ENCODE measurements around the gene LMO7. TPM values are rescaled to one million over a fixed set of nuclear protein-coding genes. Genes with fewer than 3 reads are reported as not detected.

Gene LMO7
- total and polyA plus RNA-seq, 4 donors, result 75.9 to 679 (median 214) TPM

GRCh38 chr13:75685239-75685697 is 49.1 kb downstream of the LMO7 start:
- no peak overlapping the region for H3K27ac ChIP-seq (ENCODE audit: low read depth in 1 of 2, low read length in 1 of 2)
- no peaks in the 10 kb centered on the region for H3K27me3 ChIP-seq (ENCODE audit: control insufficient read depth in 3 of 3, insufficient read depth in 3 of 3, low read length in 2 of 3)
- peaks cover 0 to 6% (median 0%) of the 10 kb centered on the region in 5 donors for H3K4me1 ChIP-seq (ENCODE audit: control insufficient read depth in 5 of 5, insufficient read depth in 5 of 5, low read length in 5 of 5)
- peak in 2 of 3 donors; percentile 22 to 51 for DNase-seq
- no peak overlapping the region for H3K9ac ChIP-seq (ENCODE audit: insufficient read depth in 1 of 2, low read length in 2 of 2)
- TF ChIP-seq CTCF (IDR thresholded peaks at IDR 0.05; ENCODE audit: control extremely low read depth, extremely low read depth), result no peak
- peaks cover 0 to 7% (median 0%) of the 10 kb centered on the region in 4 donors for H3K9me3 ChIP-seq (ENCODE audit: control insufficient read depth in 4 of 4, insufficient read depth in 3 of 4, low read length in 3 of 4)
- no peak for ATAC-seq (ENCODE audit: insufficient read depth, low FRiP score)
- H3K4me3 ChIP-seq, result no peak overlapping the region
- H3K36me3 ChIP-seq (ENCODE audit: control insufficient read depth in 4 of 4, insufficient read depth in 4 of 4, low read length in 4 of 4), result no peaks in the 10 kb centered on the region
- WGBS, 2 donors, result 57 to 82% methylated on average over 2 of the region's 2 CpGs

GRCh38 chr13:75687150-75687763 is 51.1 kb downstream of the LMO7 start:
- ATAC-seq (ENCODE audit: insufficient read depth, low FRiP score) (no peak), DNase-seq (peak in 2 of 3 donors; percentile 51 to 63)
- H3K27ac ChIP-seq (ENCODE audit: low read depth in 1 of 2, low read length in 1 of 2), result no peak overlapping the region
- no peak overlapping the region for H3K4me3 ChIP-seq
- H3K9ac ChIP-seq (ENCODE audit: insufficient read depth in 1 of 2, low read length in 2 of 2), result no peak overlapping the region
- H3K36me3 ChIP-seq (ENCODE audit: control insufficient read depth in 4 of 4, insufficient read depth in 4 of 4, low read length in 4 of 4), result no peaks in the 10 kb centered on the region
- H3K27me3 ChIP-seq (ENCODE audit: control insufficient read depth in 3 of 3, insufficient read depth in 3 of 3, low read length in 2 of 3), result no peaks in the 10 kb centered on the region
- H3K9me3 ChIP-seq (ENCODE audit: control insufficient read depth in 4 of 4, insufficient read depth in 3 of 4, low read length in 3 of 4), result no peaks in the 10 kb centered on the region
- TF ChIP-seq CTCF (IDR thresholded peaks at IDR 0.05; ENCODE audit: control extremely low read depth, extremely low read depth), result peak; percentile 18
- H3K4me1 ChIP-seq (ENCODE audit: control insufficient read depth in 5 of 5, insufficient read depth in 5 of 5, low read length in 5 of 5), result peaks cover 0 to 6% (median 0%) of the 10 kb centered on the region in 5 donors

- TF ChIP-seq CTCF (IDR thresholded peaks at IDR 0.05; ENCODE audit: control extremely low read depth, extremely low read depth), result no peak
- Histone ChIP-seq H3K9me3 (ENCODE audit: control insufficient read depth in 4 of 4, insufficient read depth in 3 of 4, low read length in 3 of 4) (no peaks in the 10 kb centered on the region), H3K27ac (ENCODE audit: low read depth in 1 of 2, low read length in 1 of 2) (no peak overlapping the region), H3K36me3 (ENCODE audit: control insufficient read depth in 4 of 4, insufficient read depth in 4 of 4, low read length in 4 of 4) (no peaks in the 10 kb centered on the region), H3K4me3 (no peak overlapping the region), H3K27me3 (ENCODE audit: control insufficient read depth in 3 of 3, insufficient read depth in 3 of 3, low read length in 2 of 3) (no peaks in the 10 kb centered on the region), H3K4me1 (ENCODE audit: control insufficient read depth in 5 of 5, insufficient read depth in 5 of 5, low read length in 5 of 5) (peaks cover 0 to 6% (median 0%) of the 10 kb centered on the region in 5 donors), H3K9ac (ENCODE audit: insufficient read depth in 1 of 2, low read length in 2 of 2) (no peak overlapping the region)
- WGBS, 2 donors, result 93 to 94% methylated on average over 5 of the region's 5 CpGs
- ATAC-seq (ENCODE audit: insufficient read depth, low FRiP score) (no peak), DNase-seq (no peak)
Observed at GRCh38 chr13:75689686-75690085, 53.6 kb downstream of the LMO7 start.

DNA sequence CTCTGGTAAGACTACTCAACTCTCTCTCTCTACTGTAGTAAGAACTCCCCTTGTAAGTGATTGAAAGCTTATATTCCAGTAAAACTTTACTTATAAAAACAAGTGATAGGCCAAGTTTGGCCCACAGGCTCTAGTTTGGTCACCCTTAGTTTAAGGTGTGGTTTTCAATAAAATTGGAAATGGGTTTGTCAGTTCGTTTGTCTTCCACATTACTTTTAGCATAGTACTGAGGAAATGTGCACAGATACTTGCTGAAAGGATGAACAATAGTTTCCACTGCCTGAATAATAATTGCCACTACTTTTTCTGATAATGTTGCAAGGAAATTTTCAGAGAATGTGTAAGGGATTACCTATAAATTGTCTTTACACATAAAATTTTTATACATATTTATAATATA is 54.5 kb downstream of the LMO7 start:
- Histone ChIP-seq H3K27ac (ENCODE audit: low read depth in 1 of 2, low read length in 1 of 2) (no peak overlapping the region), H3K27me3 (ENCODE audit: control insufficient read depth in 3 of 3, insufficient read depth in 3 of 3, low read length in 2 of 3) (no peaks in the 10 kb centered on the region), H3K4me3 (no peak overlapping the region), H3K36me3 (ENCODE audit: control insufficient read depth in 4 of 4, insufficient read depth in 4 of 4, low read length in 4 of 4) (no peaks in the 10 kb centered on the region), H3K9me3 (ENCODE audit: control insufficient read depth in 4 of 4, insufficient read depth in 3 of 4, low read length in 3 of 4) (no peaks in the 10 kb centered on the region), H3K4me1 (ENCODE audit: control insufficient read depth in 5 of 5, insufficient read depth in 5 of 5, low read length in 5 of 5) (no peaks in the 10 kb centered on the region), H3K9ac (ENCODE audit: insufficient read depth in 1 of 2, low read length in 2 of 2) (no peak overlapping the region)
- ATAC-seq (ENCODE audit: insufficient read depth, low FRiP score) (no peak), DNase-seq (no peak)
- TF ChIP-seq CTCF (IDR thresholded peaks at IDR 0.05; ENCODE audit: control extremely low read depth, extremely low read depth), result no peak
- 82 to 87% methylated on average over 1 of the region's 1 CpG for WGBS, 2 donors

Data from lung (tissue), 12 donors.